Fibroblast of skin of left biceps (primary cell): ENCODE results near the gene COL20A1.
"Not testable (repeated sequence)": the region's sequence is repeated elsewhere in the genome, so short reads cannot be mapped to it uniquely, and the experiment has no call there.

ENCODE experiments used
- DNase-seq, 2 experiments: peaks; one replicate each; pipeline ENCODE4 v3.0.0-alpha.2; 2013; ENCODE audit warnings: low read depth in 2 of 2

Gene COL20A1

DNA sequence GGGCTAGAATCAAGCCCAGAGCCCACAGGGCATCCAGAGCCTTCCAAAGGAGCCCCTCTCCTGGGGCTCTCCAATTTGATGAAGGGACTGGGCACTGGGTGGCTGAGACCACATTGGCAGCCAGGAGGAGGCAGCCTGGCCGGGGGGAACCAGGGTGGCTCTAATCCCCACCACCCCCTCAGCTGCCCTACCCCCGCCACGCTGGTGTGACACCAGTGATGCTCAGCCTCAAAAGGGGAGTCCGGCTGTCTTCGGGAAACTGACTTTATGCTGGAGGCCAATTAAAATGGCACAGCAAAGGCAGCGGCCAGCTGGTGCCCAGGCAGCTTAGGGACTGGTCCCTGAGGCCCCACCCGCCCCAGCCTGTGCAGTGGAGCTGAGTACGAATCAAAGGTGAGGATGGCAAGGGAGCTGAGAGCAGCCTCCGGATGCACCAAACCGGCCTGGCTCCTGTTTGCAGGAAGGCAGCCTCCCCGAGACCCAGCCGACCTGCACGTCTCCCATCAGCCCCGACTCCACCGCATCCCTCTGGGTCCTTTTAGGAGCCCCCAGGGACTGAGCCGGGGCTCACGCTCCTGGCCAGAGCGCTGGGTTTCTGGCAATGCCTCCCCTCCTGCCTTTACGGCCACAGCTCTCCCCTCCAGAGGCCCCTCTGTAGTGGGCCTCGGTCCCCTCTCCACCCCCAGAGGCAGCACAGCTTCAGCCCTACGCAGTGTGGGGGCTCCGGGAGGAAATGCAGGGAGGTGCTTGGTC lies 39.7 kb downstream of the COL20A1 start:
- DNase-seq: no peak

DNA sequence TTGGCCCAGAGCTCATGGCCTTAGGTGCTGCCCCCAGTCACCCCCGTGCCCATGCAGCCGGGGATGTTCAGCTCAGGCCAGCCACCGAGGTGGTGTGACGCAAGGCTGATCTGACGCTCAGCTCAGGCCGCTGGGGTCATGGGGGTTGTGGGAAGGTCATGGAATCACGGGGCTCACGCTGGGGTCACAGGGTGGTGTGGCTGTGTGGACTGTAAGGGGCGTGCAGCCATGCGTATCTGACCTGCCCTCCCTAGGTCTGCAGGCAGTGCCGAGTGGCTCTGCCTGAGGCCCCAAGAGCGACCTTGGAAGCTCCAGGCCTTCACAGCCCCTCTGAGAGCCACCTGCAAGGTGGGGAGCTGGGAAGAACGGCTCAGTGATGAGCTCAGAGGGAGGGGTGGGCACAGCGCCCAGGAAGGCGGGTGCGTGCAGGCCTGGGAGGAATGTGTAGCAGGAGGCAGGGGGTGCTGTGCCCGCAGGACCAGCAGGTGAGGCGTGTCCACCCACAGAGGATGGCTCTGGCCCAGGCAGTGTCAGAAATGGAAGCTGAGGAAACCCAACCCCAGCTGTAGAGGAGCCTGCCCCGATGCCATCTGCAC lies 40.4 kb downstream of the COL20A1 start:
- DNase-seq: no peak

DNA sequence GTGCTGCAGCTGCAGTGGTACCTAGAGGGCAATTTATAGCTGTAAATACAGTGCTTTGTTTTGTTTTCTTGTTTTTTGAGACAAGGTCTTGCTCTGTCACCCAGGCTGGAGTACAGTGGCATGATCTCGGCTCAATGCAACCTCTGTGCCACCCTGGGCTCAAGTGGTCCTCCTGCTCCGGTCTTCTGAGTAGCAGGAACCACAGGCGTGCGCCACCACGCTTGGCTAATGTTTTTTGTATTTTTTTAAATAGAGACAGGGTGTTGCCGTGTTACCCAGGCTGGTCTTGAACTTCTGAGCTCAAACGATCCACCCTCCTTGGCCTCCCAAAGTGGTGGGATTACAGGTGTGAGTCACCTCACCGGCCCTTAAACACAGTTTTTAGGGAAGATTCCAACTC lies 41.4 kb downstream of the COL20A1 start:
- no peak for DNase-seq

DNA sequence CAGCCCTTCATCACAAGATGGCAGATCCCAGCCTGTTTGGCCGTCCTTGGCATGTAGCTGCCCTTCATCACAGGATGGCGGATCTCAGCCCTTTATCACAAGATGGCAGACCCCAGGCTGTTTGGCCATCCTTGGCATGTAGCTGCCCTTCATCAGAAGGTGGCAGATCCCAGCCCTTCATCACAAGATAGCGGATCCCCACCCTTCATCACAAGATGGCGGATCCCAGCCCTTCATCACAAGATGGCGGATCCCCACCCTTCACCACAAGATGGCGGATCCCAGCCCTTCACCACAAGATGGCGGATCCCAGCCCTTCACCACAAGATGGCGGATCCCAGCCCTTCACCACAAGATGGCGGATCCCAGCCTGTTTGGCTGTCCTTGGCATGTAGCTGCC lies 42.1 kb downstream of the COL20A1 start:
- DNase-seq: not testable (repeated sequence)

DNA sequence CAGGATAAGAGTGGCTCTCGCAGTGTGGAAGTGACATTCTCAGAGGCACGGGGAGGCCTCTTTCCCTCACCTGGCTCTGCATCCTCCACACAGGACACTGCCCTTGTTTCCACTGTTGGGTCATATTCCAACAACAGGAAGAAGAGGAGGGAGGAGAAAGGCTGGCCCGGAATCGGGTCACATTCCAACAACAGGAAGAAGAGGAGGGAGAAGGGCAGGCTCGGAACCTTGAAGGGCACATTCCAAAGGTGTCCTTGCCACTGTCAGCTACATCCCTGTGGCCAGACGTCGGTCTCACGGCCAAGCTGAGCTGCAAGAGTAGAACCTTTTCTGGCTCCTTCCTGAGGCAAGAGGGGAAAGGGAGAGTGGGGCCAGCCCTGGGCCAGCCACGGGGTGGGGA lies 42.7 kb downstream of the COL20A1 start:
- DNase-seq: no peak

DNA sequence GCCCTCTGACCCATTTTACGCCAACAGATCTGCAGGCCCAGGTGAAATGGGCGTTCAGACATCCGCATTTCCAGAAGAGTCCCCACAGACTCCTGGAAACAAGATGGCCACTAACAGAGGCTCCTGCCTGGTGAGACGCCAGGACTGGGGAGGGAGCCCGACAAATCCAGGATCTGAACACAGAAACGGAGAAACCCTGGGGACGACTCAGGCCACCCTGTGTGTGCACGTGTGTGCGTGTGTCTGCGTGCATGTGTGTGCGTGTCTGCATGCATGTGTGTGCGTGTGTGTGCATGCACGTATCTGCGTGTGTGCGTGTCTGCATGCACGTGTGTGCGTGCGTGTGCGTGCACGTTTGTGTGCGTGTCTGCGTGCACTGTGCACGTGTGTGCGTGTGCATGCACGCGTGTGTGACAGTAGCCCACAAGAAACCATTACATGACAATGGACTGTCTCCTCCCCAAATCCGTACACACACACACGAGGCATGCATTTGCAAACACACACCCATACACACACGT lies 43.3 kb downstream of the COL20A1 start:
- no peak for DNase-seq

DNA sequence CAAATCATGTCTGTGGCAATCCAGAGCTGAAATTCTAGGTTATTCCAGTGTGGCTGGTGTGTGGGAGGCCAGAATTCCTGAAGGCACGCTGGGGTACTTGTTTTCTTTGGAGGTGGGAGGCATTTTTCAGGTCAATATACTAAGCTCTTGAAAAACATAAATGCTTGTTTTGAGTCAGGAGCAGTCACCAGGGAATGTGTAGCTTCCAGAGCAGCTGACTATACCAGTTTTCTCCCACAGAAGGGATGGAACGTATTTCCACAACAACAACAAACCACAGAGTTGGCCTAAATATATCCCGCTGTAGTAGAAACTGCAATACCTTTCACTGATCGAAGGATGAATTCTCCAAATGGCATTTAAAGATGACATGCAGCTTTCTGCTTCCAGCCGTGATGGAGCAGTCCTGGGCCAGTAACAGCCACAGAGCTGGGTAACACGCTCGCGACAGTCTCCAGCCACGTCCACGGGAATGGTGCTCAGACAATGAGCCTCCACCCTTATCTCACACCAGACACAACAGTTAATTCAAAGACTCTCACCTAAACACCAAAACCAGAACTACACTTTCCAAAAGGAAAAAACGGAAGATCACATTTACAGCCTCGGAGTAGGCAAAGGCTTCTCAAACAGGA lies 44.9 kb downstream of the COL20A1 start:
- no peak for DNase-seq

DNA sequence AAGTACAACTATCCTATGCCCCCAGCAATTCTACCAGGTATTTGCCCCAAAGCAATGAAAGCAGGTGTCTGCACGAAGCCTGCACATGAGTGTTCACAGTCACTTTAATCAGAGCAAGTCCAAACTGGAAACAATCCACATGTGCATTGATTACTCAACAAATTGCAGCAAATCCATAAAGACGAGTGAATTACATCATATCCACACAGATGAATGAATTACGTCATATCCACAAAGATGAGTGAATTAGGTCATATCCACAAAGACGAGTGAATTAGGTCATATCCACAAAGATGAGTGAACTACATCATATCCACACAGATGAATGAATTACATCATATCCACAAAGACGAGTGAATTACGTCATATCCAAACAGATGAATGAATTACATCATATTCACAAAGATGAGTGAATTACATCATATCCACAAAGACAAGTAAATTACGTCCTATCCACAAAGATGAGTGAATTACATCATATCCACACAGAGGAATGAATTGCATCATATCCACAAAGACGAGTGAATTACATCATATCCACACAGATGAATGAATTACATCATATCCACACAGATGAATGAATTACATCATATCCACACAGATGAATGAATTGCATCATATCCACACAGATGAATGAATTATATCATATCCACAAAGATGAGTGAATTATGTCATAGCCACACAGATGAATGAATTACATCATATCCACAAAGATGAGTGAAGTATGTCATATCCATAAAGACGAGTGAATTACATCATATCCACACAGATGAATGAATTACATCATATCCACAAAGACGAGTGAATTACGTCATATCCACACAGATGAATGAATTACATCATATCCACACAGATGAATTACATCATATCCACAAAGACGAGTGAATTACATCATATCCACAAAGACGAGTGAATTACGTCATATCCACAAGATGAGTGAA lies 46.4 kb downstream of the COL20A1 start:
- DNase-seq: not testable (repeated sequence)

DNA sequence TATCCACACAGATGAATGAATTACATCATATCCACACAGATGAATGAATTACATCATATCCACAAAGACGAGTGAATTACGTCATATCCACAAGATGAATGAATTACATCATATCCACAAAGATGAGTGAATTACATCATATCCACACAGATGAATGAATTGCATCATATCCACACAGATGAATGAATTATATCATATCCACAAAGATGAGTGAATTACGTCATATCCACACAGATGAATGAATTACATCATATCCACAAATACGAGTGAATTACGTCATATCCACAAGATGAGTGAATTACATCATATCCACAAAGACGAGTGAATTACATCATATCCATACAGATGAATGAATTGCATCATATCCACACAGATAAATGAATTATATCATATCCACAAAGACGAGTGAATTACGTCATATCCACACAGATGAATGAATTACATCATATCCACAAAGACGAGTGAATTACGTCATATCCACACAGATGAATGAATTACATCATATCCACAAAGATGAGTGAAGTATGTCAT lies 47.2 kb downstream of the COL20A1 start:
- DNase-seq: not testable (repeated sequence)

DNA sequence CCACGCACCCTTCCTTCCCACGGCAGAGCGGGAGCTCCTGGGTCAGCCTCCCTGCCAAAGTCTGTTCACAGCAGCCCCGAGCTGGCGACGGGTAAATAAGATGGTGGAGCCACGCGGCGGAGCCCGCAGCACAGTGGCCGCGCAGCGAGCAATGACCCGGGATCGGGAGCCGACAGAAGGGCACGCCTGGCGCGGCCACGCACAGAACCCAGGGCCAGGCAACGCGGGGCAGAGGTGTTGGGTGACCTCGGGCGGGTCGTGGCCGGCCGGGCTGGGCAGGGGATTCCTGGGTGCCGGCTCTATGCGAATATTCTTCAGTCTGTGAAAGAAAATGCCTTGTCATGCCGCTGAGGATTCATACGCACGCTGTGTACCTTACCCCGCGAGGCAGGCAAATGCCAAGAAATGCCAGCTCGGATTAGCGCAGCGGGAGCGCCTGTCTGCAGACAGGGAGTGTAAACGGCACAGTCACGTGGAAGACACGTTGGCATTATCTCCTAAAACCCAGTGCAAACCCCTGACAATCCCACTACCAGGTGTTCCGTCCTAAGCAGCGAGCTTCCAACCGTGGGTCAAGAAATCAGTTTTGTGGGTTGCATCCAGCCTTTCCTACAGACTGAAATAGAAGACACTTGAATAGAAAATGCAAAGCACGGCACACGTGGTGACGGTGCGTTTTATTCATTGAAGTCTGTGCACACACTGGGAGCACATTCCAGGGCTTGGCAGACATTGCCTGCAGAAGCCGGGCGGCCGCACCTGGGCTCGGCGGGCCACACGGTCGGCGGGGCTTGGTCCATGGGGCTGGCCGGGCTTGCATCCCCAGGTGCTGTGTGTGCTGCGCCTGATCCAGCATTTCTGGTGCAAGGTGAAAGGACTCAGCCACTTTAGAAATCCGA lies 49.8 kb downstream of the COL20A1 start:
- DNase-seq: no peak

DNA sequence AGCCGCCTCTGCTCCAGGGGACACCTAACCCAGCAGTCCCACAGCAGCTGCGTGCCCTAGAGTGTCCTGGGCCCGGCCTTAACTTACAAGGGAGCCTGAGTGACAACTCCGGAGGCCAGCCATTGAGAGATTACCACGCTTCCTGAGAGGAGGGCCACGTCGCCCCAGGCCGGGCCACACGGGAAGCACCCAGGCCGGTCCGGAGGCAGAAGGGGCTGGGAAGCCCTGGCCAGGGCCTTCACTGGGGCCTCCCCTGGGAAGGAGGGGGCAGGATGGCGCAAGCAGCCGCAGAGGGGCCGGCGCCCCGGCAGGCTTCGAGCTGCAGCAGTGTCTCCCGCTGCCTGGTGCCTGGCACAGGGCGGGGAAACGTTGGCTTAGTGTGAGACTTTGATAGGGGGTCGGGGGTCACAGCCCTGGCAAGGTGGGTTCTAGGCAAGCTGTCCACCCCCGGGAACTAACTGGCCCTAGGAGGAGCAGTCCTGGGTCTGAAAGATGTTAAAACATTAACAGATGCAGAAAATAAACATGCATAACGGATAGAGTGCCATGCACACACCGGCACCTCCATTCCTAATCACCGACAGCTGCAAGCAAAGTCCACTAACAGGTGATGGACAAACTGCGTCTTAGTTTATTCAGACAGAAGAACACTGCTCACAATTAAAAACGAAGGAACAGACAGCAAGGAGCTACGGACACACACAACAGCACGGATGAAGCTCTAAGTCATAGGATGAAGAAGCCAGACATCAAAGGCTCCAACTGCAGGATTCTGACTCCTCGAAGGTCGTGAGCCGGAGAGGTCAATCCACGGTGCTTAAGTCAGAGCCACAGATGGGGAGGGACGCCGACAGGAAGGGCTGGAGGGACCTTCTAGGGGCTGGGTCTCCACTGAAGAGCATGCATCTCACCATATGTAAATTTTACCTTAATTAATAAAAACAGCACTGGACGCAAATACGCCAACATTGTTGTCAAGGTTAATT lies 50.8 kb downstream of the COL20A1 start:
- DNase-seq: no peak

DNA sequence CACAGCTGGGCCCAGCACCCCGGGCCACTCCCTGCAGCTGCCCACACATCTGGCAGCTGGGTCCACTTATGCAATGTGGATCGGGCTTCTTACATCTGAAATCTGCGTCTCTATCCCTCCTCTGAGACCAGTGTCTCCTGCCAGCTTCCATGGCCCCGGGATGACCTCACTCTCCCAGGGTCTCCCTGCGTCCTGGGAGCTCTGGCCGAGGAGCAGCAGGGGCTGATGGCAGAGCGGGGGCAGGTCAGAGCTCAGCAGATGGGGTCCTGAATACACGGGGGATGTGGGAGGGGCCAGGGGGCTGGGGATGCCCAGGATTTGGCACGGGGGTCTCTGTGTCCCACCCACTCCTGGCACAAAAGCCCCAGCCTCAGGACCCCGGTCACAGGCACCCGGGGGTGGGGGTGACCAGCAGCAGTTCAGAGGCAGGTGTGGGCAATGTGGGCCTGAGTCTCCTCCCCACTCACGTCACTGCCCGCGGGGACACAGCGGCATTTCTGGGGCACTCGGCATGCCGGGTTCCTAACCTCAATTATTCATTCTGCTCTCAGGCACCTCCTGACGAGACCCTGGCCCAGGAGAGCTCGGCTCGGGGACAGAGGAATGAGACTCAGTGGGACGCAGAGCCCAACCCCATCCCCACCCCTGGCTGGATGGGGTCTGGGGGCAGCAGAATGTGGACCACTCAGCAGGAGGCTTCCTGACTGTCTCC lies 51.8 kb downstream of the COL20A1 start:
- no peak for DNase-seq

DNA sequence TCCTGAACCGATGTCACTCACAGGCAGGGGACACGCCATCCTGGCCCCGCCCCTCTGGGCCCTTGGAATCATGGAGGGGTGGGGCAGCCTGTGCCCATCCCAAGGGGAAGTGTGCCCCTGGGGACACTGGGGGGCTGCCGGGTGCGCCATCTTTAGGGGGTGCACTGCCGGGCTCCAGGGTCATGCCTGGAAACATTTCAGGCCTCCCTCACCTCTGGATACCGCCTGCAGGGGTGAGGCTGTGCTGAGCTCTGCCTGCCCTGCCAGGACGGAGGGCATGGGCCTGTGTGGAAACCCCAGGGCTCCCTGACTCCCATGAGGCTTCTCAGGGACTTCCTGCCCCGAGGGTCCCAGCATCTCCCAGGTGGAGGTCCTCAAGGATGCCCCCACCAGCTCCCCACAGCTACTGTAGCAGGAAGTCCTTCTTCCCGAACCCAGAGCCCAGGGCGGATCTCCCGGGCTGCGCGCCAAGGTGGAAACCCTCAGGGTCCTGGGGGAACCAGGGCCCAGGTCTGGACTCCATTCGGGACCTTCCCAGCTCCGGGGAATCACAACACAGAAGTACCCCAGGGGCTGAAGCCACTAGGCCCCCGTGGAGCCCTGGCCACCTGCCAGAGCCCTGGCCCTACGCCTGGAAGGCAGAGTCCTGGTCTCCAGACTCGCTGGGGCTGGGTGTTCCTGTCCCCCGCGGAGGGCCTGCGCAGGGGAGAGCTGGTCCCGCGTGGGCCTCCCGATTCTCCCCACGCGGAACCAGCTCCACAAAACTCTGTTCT lies 52.5 kb downstream of the COL20A1 start:
- DNase-seq: no peak

DNA sequence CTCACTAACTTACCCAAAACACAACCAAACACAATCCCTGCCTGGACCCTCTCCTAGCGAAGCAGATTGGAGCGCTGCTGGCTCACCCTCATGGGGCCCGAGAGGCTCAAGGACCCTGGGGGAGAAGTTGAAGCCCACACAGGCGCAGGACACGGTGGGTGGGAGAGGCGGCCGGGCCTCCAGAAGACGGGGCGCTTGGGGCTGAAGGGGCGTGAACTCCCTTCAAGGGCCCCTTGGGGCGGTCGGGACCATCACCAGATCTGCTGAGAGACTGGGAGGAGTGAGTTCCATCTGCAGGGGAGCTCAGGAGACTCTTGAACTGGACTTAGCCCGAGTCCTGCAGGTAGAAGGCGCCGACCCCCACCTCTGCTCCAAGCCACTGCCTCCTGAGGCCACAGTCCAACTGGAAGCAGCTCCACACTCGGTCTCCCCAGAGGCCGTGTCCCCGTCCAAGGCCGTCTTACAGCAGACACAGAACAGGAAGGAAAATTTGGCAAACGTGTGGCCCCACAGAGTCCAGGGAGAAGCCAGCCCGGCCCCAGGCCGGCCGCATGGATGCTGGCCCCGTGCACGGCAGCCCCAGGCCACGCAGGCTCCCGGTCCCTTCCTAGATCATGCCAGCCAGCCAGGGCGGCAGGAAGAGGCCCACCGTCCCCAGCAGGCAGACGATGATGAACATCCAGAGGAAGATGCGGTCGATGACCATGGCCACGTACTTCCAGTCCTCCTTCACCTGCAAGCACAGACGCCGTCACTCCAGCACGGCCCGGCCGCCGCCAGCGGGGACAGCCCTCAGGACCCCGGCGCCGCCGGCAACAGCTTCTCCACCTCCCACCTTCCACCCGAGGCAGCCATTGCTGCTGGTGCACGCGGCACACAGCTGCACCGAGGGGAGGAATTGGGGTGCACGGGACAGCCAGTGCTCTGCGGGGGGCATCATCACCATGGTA lies 53.4 kb downstream of the COL20A1 start:
- no peak for DNase-seq

DNA sequence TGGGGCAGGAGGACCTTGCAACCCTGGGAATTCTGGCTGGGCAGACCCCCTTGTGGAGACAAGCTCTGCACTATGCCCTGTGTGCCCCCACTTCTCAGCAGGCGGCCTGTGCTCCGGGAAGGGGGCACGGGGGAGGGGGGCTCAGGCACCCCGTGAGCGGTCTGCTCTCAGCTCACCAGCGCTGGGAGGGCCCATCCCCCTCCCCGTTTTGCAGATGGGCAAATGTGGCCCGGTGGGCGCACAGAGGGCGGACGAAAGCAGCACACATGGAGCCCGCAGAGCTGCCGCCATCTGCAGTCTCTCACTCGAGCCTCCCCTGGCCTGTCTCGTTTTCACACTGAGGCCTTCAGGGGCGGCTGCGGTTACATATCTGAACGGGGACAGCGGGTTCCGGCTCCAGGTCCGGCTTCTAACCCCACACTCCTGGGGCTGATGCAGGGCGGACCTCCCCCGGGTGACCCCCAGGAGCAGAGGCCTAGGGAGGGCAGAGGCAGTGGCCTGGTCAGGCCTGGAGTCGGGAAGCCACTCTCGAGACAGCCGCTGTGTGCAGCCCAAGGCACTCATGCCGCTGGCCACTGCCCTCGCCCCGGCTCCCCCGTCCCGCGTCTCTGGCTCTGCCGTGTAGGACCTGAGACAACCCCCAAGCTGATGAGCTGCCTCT lies 54.2 kb downstream of the COL20A1 start:
- DNase-seq: no peak
